Adrenal gland (tissue), 5 donors: ENCODE results near the gene WNT2.

Experiments used
- CTCF ChIP-seq, 6 experiments: fragments of 450-650 bp in 4 of 6; fragments of 200-600 bp in 2 of 6; sonication (generic) in 1 of 6; IDR thresholded peaks; 1 replicate in 5 of 6; 2 replicates in 1 of 6; pipeline versions ENCODE4 v1.5.1 to v1.8.0; 2016 to 2021; ENCODE audit warnings: antibody characterized with exemption in 6 of 6, mild to moderate bottlenecking in 2 of 6, moderate library complexity in 1 of 6
- POLR2A ChIP-seq, 2 donors: fragments of 450-650 bp; IDR thresholded peaks; one replicate each; pipeline ENCODE4 v1.6.1; 2017; ENCODE audit warnings: antibody characterized with exemption in 2 of 2, mild to moderate bottlenecking in 2 of 2, moderate library complexity in 1 of 2
- donor health status: DM: no; HTN: no; CAD: no.

- no peak for TF ChIP-seq CTCF (IDR thresholded peaks at IDR 0.05)
- TF ChIP-seq POLR2A (IDR thresholded peaks at IDR 0.05), result no peak
These were observed 1.2 kb upstream of the WNT2 start for GRCh38 chr7:117323851-117324711.
